ENCODE results near the gene GALNT1. TPM values are rescaled to one million over a fixed set of nuclear protein-coding genes. Genes with fewer than 3 reads are reported as not detected.

Gene GALNT1
- polyA plus RNA-seq, 2 of the 4 experiments (the other 2 are of a cell fraction) = 97.4 to 113 TPM

GRCh38 chr18:35711227-35711626 is 129.7 kb downstream of the GALNT1 start:
- no peak overlapping the region for H3K4me3 ChIP-seq
- H3K4me2 ChIP-seq = no peak overlapping the region
- WGBS (ENCODE audit: missing lambda C conversion rate) = 95% methylated on average over 2 of the region's 2 CpGs
- TF ChIP-seq FOSL2 (IDR thresholded peaks at IDR 0.05) = no peak
- no peak for TF ChIP-seq FOSL2 (CRISPR knock-in tag; IDR thresholded peaks at IDR 0.05)
- no peak for TF ChIP-seq NFE2L2 (conservative IDR thresholded peaks at IDR 0.05; ENCODE audit: low read length)
- no peak for TF ChIP-seq MAFK (IDR thresholded peaks at IDR 0.05; ENCODE audit: partially characterized antibody)
- TF ChIP-seq KDM1A (IDR thresholded peaks at IDR 0.05; ENCODE audit: low read depth) = no peak
- no peak for TF ChIP-seq HOXA7 (CRISPR knock-in tag; IDR thresholded peaks at IDR 0.05)
- no peak for TF ChIP-seq E2F6 (IDR thresholded peaks at IDR 0.05; ENCODE audit: borderline replicate concordance, low read depth)
- TF ChIP-seq PHF8 (IDR thresholded peaks at IDR 0.05; ENCODE audit: borderline replicate concordance, low read depth) = no peak
- TF ChIP-seq BHLHE40 (IDR thresholded peaks at IDR 0.05; ENCODE audit: low read depth, low read length) = no peak
- no peak for TF ChIP-seq MAX (IDR thresholded peaks at IDR 0.05)
- no peak for TF ChIP-seq TFCP2L1 (CRISPR knock-in tag; IDR thresholded peaks at IDR 0.05)
- TF ChIP-seq TP53 (CRISPR knock-in tag; IDR thresholded peaks at IDR 0.05) = no peak
- no peak for TF ChIP-seq GATA3 (IDR thresholded peaks at IDR 0.05; ENCODE audit: borderline replicate concordance)
- no peak for TF ChIP-seq RARB (CRISPR knock-in tag; IDR thresholded peaks at IDR 0.05)
- TF ChIP-seq CBX2 (IDR thresholded peaks at IDR 0.05; ENCODE audit: borderline replicate concordance, low read depth) = no peak
- POLR2A ChIA-PET = no interaction called here
- no peaks in the 10 kb centered on the region for H3K9me3 ChIP-seq
- no peak for DNase-seq (ENCODE audit: low read depth in 1 of 2, low spot score in 1 of 2)
- H3K4me1 ChIP-seq = no peaks in the 10 kb centered on the region
- no peak for FAIRE-seq
- no peak for ATAC-seq
- no peak overlapping the region for H3K27ac ChIP-seq
- CTCF ChIA-PET = interaction anchor here (1.2 kb wide), 1 partner anchor 24 kb away, joined by 3 read pairs; no protein-coding TSS in a partner anchor

- DNase-seq (ENCODE audit: low read depth in 1 of 2, low spot score in 1 of 2) (no peak), FAIRE-seq (no peak), ATAC-seq (no peak)
- Histone ChIP-seq H3K4me2 (no peak overlapping the region), H3K27ac (no peak overlapping the region), H3K4me3 (no peak overlapping the region), H3K9me3 (no peaks in the 10 kb centered on the region), H3K4me1 (no peaks in the 10 kb centered on the region)
- CTCF ChIA-PET = interaction anchor here (0.5 kb wide), 1 partner anchor 238 kb away, joined by 3 read pairs; no protein-coding TSS in a partner anchor
- WGBS (ENCODE audit: missing lambda C conversion rate) = 93% methylated on average over 2 of the region's 2 CpGs
- TF ChIP-seq EHF (CRISPR knock-in tag; IDR thresholded peaks at IDR 0.05) (no peak), EP300 (IDR thresholded peaks at IDR 0.05) (no peak), CEBPB (IDR thresholded peaks at IDR 0.05) (no peak), ELK1 (IDR thresholded peaks at IDR 0.05; ENCODE audit: low read depth, low read length) (no peak), KDM1A (IDR thresholded peaks at IDR 0.05; ENCODE audit: low read depth) (no peak), ZSCAN20 (CRISPR knock-in tag; IDR thresholded peaks at IDR 0.05) (no peak), POLR2AphosphoS2 (conservative IDR thresholded peaks at IDR 0.05; ENCODE audit: low read length) (no peak), RFX5 (IDR thresholded peaks at IDR 0.05) (no peak), HEYL (CRISPR knock-in tag; IDR thresholded peaks at IDR 0.05) (no peak), BHLHE40 (IDR thresholded peaks at IDR 0.05; ENCODE audit: low read depth, low read length) (no peak), CHD2 (IDR thresholded peaks at IDR 0.05; ENCODE audit: low read length, partially characterized antibody) (no peak), TFCP2L1 (CRISPR knock-in tag; IDR thresholded peaks at IDR 0.05) (no peak), HES2 (IDR thresholded peaks at IDR 0.05) (no peak), JUNB (IDR thresholded peaks at IDR 0.05) (no peak), HOXB13 (CRISPR knock-in tag; IDR thresholded peaks at IDR 0.05; ENCODE audit: low read depth) (no peak), CBX2 (IDR thresholded peaks at IDR 0.05; ENCODE audit: borderline replicate concordance, low read depth) (no peak), HOXA7 (CRISPR knock-in tag; IDR thresholded peaks at IDR 0.05) (no peak), MAZ (IDR thresholded peaks at IDR 0.05; ENCODE audit: borderline replicate concordance, low read depth, low read length) (no peak), CHD4 (IDR thresholded peaks at IDR 0.05; ENCODE audit: borderline replicate concordance) (no peak), KDM5A (IDR thresholded peaks at IDR 0.05) (no peak)
- POLR2A ChIA-PET = no interaction called here
Observed at GRCh38 chr18:35713545-35713944, 132.0 kb downstream of the GALNT1 start.
